ENCODE measurements around the gene ASH1L.
"Not testable (repeated sequence)": the region's sequence is repeated elsewhere in the genome, so short reads cannot be mapped to it uniquely, and the experiment has no call there.

ASH1L gene

DNA sequence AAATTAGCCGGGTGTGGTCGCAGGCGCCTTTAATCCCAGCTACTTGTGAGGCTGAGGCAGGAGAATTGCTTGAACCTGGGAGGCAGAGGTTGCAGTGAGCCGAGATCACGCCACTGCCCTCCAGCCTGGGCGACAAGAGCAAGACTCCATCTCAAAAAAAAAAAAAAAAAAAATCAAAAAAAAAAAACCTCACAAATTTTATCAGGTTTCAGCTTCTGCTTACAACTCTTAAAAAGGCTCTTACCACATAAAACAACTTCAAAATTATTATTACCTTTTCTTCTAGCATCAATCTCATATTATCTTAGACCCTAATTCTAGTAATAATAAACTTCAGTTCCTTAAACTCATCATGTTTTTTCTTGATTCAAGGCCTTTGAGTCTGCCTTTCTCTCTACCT is 120.2 kb downstream of the ASH1L start:
- DNase-seq: not testable (repeated sequence)

DNA sequence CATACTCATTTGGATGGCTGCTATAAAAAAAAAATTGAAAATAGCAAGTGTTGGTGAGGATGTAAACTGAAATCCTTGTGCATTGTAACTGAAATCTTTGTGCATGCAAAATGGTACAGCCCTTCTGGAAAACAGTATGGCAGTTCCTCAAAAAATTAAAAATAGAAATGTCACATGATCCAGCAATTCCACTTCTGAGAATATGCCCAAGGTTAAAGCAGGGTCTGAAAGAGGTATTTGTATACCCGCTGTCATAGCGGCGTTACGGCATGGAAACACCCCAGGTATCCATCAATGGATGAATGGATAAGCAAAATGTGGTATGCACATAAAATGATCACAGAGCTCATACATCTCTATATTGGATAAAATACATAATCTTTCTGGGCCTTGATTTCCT is 125.2 kb downstream of the ASH1L start:
- no peak for DNase-seq

DNA sequence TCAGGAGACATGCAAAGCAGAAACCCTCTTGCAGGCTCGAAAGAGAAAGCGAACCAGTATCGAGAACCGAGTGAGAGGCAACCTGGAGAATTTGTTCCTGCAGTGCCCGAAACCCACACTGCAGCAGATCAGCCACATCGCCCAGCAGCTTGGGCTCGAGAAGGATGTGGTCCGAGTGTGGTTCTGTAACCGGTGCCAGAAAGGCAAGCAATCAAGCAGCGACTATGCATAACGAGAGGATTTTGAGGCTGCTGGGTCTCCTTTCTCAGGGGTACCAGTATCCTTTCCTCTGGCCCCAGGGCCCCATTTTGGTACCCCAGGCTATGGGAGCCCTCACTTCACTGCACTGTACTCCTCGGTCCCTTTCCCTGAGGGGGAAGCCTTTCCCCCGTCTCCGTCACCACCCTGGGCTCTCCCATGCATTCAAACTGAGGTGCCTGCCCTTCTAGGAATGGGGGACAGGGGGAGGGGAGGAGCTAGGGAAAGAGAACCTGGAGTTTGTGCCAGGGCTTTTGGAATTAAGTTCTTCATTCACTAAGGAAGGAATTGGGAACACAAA is 128.7 kb downstream of the ASH1L start:
- DNase-seq: not testable (repeated sequence)

DNA sequence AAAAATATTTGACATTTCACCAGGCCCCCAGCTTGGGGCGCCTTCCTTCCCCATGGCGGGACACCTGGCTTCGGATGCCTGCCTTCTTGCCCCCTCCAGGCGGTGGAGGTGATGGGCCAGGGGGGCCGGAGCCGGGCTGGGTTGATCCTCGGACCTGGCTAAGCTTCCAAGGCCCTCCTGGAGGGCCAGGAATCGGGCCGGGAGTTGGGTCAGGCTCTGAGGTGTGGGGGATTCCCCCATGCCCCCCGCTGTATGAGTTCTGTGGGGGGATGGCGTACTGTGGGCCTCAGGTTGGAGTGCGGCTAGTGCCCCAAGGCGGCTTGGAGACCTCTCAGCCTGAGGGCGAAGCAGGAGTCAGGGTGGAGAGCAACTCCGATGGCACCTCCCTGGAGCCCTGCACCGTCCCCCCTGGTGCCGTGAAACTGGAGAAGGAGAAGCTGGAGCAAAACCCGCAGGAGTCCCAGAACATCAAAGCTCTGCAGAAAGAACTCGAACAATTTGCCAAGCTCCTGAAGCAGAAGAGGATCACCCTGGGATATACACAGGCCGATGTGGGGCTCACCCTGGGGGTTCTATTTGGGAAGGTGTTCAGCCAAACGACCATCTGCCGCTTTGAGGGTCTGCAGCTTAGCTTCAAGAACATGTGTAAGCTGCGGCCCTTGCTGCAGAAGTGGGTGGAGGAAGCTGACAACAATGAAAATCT is 129.3 kb downstream of the ASH1L start:
- peak; percentile 3 for DNase-seq

DNA sequence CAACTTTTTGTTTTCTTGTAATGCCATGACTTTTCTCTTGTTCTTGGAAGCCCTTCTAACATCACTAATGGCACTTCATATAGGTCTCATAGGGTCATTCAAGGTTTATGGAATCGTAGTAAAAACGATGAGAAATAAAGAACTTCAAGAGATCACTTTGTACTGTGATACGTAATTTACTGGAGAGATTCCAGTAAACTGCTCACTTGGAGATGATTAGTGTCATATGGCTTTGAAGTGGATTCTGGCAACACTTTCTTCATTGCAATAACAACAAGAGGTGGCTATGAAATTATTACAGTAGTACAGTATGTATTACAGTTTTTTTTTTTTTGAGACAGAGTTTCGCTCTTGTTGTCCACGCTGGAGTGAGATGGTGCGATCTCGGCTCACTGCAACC is 138.5 kb downstream of the ASH1L start:
- no peak for DNase-seq

DNA sequence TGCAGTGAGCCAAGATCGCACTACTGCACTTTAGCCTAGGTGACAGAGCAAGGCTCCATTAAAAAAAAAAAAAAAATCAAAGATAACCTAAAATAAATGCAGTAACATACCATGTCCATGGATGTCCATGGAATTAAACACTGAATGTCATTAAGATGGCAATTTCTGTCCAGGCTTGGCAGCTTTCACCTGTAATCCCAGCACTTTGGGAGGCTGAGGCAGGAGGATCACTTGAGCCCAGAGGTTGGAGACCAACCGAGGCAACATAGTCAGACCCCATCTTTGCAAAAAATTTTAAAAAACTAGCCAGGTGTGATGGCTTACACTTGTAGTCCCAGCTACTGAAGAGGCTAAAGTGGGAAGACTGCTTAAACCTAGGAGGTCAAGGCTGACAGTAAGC is 141.8 kb downstream of the ASH1L start:
- DNase-seq: no peak

DNA sequence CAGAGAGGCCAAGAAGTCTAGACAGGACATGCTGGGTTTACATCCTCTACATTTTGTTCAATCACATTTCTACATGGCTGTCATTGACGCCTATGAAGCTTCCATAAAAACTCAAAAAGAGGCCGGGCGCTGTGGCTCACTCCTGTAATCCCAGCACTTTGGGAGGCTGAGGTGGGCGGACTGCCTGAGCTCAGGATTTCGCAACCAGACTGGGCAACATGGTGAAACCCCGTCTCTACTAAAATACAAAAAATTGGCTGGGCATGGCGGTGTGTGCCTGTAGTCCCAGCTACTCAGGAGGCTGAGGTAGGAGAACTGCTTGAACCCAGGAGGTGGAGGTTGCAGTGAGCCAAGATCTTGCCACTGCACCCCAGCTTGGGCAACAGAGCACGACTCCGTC is 150.8 kb downstream of the ASH1L start:
- not testable (repeated sequence) for DNase-seq

DNA sequence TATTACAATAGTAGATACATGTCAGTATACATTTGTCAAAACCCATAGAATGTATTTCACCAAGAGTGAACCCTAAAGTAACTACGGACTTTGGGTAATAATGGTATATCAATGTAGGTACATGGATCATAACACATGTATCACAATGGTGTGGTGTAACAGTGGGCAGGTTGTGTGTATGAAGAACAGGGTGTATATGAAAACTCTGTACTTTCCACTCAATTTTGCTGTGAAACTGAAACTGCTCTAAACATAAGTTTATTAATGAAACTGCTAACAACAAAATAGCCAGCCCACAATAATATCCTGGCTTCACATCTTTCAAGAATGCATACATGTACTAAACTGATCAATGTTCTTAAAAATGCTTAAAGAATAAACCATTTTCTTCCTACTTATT is 151.7 kb downstream of the ASH1L start:
- DNase-seq: no peak

DNA sequence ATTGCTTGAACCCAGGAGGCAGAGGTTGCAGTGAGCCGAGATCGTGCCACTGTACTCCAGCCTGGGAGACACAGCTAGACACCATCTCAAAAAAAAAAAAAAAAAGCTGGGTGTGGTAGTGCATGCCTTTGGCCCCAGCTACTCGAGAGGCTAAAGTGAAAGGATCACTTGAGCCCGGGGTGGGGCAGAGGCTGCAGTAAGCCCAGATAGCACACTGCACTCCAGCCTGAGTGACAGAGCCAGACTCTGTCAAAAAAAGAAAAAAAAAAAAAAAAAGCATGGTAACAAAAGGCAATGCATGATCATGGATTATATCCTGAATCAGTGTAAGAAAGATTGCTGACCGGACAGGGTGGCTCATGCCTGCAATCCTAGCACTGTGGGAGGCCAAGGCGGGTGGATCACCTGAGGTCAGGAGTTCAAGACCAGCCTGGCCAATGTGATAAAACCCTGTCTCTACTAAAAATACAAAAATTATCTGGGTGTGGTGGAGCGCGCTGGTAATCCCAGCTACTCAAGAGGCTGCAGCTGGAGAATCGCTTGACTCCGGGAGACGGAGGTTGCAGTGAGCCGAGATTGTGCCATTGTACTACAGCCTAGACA is 165.6 kb downstream of the ASH1L start:
- DNase-seq: no peak

DNA sequence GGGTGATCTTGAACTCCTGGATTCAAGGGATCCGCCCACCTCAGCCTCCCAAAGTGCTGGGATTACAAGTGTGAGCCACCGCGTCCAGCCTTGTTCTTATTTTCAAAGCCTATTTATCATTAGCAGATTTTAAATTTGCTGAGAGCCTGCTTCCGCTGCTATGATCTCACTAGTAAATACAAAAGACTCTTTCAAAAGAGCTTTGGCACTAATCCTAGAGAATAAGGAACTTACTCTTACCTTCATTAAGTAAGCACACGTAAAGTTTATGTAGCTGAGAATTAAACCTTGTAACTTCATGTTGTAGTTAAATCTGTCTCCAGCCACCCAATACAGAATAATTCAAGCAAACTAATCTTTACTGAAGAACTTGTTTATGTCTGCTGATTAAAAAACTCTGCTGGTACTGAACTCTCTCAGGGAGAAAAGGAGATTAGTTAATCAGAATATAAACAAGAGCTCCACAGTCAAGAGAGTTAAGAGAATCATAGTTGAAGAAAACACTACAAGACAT is 169.6 kb downstream of the ASH1L start:
- DNase-seq: no peak

DNA sequence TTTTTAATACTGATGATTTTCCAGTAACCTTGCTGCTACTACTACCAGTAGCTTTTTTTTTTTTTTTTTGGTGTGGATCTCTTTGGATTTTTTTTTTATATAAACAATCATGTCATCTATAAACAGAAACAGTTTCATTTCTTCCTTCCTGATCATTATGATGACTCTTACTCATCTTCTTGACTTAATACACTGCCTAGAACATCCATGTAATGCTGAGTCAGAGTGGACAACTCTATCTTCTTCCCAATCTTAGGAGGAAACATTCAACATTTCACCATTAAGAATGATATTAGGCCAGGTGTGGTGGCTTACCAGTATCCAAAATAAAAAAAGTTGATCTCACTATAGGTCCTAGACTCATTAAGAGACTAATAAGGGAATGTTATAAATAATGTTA is 172.8 kb downstream of the ASH1L start:
- DNase-seq: no peak

DNA sequence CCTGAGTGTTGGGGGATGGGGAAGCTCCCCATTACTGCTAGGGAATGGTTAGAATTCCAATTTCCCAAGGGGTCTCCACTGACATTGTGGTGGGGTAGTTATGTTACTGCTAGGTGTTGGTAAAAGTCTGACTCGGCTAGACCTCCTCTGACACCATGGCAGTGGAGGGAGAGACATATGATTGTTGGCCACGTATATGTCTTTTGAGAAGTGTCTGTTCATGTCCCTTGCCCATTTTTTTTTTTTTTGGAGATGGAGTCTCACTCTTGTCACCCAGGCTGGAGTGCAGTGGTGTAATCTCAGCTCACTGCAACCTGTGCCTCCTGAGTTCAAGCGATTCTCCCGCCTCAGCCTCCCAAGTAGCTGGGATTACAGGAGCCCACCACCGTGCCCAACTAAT is 176.8 kb downstream of the ASH1L start:
- not testable (repeated sequence) for DNase-seq

DNA sequence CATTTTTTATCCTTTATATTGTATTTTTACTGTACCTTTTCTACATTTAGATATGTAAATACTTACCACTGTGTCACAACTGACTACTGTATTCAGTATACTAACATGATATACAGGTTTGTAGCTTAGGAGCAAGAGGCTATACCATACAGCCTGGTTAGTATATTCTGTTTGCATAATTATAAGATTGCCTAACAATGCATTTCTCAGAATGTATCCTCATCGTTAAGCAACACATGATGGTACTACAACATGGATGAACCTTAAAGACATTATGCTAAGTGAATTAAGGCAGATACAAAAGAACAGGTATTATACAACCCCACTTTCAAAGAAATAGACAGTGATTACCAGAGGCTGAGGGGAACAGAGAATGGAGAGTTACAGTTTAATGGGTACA is 179.2 kb downstream of the ASH1L start:
- DNase-seq: no peak

DNA sequence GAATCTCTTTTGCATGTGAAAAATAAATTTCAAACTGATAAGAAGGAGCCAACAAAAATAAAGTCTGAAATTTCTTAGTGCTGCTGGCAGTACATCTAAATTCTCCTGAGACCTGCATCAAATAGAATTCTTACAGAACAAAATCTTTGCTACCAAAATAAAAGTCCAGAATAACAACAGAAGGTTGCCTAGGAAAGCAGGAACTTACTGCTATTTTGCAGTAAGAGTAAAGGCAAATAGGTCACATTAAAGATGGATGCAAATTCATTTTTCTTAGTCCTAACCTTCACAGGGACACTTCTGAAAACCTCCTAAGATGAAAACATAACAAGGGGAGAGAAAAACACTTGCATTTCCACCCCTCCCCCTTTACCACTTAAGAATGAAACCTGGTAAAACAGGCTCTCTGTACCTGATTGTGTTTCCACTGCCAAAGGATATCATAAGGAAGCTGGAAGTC is 182.9 kb downstream of the ASH1L start:
- peak; percentile 24 for DNase-seq

DNA sequence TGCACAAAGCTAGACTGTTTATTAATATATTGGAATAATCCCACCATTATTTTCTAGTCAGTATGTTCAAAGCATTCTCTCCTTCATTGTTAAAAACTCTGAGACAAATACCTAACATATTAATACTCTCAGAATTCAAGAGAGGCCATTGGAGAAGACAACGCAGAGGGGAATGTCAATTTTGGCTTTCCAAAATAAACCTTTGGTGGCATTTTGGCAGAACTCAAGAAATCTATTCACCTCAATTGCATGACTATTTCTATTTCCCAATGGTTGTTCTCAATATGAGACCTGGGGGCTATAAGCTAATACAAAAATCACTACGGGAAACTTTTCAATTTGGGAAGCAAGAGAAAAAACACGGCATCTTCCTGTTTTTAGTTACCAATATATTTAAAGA is 183.4 kb downstream of the ASH1L start:
- no peak for DNase-seq

DNA sequence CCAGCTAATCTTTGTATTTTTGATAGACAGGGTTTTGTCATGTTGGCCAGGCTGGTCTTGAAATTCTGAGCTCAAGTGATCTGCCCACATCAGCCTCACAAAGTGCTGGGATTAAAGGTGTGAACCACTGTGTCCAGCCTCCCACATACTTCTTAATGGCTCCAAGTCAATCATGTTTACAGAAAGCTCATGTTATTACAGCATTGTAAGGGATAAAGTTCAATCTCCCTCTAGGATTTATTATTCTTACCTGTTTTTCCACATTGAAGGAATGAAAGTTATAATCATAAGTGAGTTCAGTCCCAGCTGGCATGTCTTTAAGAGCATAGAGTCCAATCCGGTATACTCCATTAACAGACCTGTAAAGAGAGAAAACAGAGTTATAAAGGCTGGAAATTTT is 202.6 kb downstream of the ASH1L start:
- DNase-seq: no peak

DNA sequence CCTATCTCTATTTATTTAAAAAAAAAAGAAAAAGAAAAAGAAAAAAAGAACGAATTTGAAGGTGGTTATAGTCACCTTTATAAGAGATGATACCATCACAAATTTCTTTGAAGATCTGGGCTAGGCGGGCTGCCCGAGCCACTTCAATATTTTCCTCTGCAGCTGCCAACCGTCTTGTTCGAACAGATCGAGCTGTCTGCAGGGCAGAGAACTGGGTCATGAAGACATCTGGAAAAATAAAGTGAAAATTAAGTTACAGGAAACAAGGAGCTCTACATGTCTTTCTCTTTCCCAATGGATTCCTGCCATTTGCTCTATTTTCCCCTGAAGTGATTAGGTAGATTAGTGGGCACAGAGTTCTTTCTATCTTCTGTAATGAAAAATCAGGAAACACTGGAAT is 210.0 kb downstream of the ASH1L start:
- DNase-seq: no peak

DNA sequence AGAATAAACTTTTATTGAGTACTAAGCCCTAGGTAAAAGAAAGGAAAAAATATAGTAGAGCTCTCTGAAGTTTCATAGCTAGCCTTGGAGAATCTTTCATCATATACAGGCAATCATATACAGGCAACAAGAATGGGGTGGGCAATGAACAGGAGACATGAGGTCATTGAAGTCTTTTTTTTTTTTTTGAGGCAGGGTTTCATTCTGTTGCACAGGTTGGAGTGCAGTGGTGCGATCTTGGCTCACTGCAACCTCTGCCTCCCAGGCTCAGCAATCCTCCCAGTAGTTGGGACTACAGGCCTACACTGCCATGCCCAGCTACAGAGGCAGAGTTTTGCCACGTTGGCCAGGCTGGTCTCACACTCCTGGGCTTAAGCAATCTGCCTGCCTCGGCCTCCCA is 219.8 kb downstream of the ASH1L start:
- DNase-seq: no peak

DNA sequence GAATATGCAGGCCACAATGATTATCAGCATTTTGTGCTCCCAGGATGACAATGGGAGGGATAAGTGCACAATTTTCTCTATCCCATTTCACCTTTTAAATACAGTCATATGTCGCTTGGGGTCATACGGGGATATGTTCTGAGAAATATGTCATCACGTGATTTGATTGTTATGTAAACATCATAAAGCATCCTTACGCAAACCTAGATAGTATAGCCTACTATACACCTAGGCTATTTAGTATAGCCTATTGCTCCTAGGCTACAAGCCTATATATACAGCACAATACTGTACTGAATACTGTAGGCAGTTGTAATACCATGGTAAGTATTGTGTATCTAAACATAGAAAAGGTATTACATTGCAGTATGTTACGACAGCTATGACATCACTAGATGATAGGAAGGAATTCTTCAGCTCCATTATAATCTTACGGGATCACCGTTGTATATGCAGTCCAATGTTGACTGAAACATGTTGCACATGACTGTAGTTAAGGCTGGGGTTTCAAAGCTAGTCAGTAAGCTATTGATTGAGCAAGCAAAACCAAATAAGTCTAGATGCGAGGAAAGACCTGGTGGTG is 223.0 kb downstream of the ASH1L start:
- DNase-seq: no peak

DNA sequence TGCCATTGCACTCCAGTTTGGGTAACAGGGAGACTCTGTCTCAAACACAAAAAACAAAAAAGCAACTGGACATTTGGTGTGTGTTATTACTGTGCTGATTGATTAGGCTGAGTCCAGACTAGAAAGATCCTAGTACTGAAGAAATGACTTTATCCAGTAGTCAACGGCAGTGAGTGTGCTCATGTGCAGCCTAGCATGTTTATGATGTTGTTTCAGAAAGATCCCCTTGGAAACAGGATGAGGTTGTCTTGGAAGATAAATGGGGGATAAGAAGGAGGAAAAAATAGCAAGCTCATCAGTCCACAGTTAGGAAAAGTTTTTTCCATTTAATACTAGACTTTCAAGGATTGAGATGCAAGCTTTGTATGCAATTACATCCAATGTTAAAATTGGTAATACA is 227.6 kb downstream of the ASH1L start:
- no peak for DNase-seq

DNA sequence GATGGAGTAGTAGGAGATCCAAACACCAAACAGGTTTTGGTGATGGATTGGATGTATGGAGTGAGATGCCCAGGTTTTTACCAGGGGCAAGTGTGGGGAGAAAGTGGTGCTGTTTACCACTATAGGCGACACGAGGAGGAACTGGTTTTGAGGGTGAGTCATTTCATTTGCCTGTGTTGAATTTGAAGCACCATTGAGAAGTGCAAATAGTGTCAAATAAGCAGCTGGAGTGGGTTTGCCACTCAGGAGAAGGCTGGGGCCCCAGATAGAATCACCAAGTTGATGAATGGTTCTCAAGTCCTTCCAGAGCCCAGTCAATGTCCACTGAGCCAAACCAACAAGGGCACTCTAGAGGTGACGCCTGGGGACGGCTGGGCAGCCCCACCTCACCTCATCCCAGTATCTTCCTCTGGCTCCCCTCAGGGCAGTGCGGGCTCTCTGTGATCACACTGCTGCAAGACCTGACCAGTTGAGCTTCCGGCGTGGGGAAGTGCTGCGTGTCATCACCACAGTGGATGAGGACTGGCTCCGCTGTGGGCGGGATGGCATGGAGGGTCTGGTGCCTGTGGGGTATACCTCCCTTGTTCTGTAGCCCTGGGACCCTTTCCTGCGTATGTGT is 232.5 kb downstream of the ASH1L start:
- DNase-seq: no peak

DNA sequence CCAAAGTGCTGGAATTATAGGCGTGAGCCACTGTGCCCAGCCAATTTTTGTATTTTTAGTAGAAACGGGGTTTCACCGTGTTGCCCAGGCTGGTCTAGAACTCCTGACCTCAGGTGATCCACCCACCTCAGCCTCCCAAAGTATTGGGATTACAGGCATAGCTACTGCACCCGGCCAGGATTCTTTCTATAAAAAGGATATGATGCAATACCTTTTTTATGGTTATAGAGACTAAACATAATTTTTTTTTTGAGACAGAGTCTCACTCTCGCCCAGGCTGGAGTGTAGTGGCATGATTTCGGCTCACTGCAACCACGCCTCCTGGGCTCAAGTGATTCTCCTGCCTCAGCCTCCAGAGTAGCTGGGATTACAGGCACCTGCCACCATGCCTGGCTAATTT is 233.7 kb downstream of the ASH1L start:
- not testable (repeated sequence) for DNase-seq

DNA sequence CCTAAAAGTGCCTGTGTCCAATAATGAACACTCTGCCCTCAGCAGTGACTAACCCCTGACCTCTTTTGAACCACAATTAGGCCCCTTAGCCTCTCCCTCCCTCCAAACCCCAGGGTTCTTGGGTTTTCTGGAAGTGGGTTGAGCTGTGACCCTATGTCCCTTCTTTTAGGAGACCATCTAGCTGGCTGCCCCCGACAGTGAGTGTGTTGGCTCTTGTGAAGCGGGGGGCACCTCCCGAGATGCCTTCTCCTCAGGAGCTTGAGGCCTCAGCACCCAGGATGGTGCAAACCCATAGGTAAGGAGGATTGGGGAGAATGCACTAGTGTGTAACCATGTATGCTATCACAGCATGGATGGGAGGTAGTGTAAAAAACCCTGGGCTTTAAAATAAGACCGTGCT is 234.6 kb downstream of the ASH1L start:
- DNase-seq: no peak

DNA sequence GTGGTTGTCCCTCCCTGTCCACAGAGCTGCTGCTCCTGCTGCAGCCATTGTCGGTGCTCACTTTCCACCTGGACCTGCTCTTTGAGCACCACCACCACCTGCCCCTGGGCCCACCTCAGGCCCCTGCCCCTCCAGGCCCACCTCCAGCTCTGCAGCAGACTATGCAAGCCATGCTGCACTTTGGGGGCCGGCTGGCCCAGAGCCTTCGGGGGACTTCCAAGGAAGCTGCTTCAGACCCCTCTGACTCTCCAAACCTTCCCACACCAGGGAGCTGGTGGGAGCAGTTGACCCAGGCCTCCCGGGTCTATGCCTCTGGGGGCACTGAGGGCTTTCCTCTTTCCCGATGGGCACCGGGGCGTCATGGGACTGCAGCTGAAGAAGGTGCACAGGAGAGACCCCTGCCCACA is 236.0 kb downstream of the ASH1L start:
- no peak for DNase-seq

Measured in NCI-H2171 treated with DMSO at 0.1 percent for 48 hours (cell line).